SK-N-MC (cell line): ENCODE data around the gene SPIRE1.

Source experiments
- EZH2 ChIP-seq: fragments of 200-600 bp; sonication (generic); IDR thresholded peaks from one replicate; pipeline ENCODE4 v1.6.1; 2017; ENCODE audit warnings: antibody characterized with exemption
- FOXP2 ChIP-seq: optimal IDR thresholded peaks from 2 replicates; pipeline ENCODE3; 2011; ENCODE audit warnings: mild to moderate bottlenecking, moderate library complexity; ENCODE audit not compliant: insufficient read depth; ENCODE audit errors: extremely low read length, control extremely low read depth
- POLR2AphosphoS5 ChIP-seq: IDR thresholded peaks from 2 replicates; pipeline ENCODE4 v1.6.1; 2012; ENCODE audit warnings: mild to moderate bottlenecking, low read depth, low read length, borderline replicate concordance

GRCh38 chr18:12703096-12703567 is 45.2 kb upstream of the SPIRE1 start:
- TF ChIP-seq POLR2AphosphoS5, result no peak
- no peak for TF ChIP-seq EZH2
- no peak for TF ChIP-seq FOXP2
